Effector memory CD4-positive, alpha-beta T cell (primary cell): ENCODE results near the gene TRIM3.
A peak's percentile ranks its signal among the peaks of the same experiment; 100 is the strongest.

Experiments
- DNase-seq, 3 donors: peaks; one replicate each; pipeline ENCODE4 v3.0.0-alpha.2; 2020
- H3K27ac ChIP-seq: 2 replicates; pipeline ENCODE4 v1.7.0; 2013; ENCODE audit warnings: mild to moderate bottlenecking, low read length, moderate library complexity; ENCODE audit not compliant: insufficient read depth, poor library complexity, severe bottlenecking
- H3K27me3 ChIP-seq: replicated peaks from 2 replicates; pipeline ENCODE4 v1.7.0; 2013; ENCODE audit warnings: mild to moderate bottlenecking, low read length; ENCODE audit not compliant: insufficient read depth, control insufficient read depth, poor library complexity, severe bottlenecking
- H3K36me3 ChIP-seq: 2 replicates; pipeline ENCODE4 v1.7.0; 2013; ENCODE audit warnings: mild to moderate bottlenecking, low read length, moderate library complexity; ENCODE audit not compliant: control insufficient read depth, insufficient read depth
- H3K4me1 ChIP-seq: 2 replicates; pipeline ENCODE4 v1.7.0; 2013; ENCODE audit warnings: low read length, mild to moderate bottlenecking; ENCODE audit not compliant: control insufficient read depth, insufficient read depth, poor library complexity, severe bottlenecking
- H3K4me3 ChIP-seq: 2 replicates; pipeline ENCODE4 v1.7.0; 2013; ENCODE audit warnings: low read length, low read depth, mild to moderate bottlenecking; ENCODE audit not compliant: insufficient read depth, poor library complexity, severe bottlenecking
- H3K9me3 ChIP-seq: 2 replicates; pipeline ENCODE4 v1.7.0; 2013; ENCODE audit warnings: mild to moderate bottlenecking, low read length, moderate library complexity; ENCODE audit not compliant: control insufficient read depth

Gene TRIM3

GRCh38 chr11:6481012-6481923, 7.5 kb upstream of the TRIM3 start, which contains the start of the genes ARFIP2 and TIMM10B:
Gene ARFIP2, minus strand, starts transcription at chr11:6481331. Its CDS starts 910 bp downstream, at chr11:6480421.
Gene TIMM10B, plus strand, starts transcription at chr11:6481501. Its CDS starts 16 bp downstream, at chr11:6481517.
- peak; percentile 90 to 96 (median 94) for DNase-seq
- no peaks in the 10 kb centered on the region for H3K9me3 ChIP-seq
- peak within 1 kb of the TSS; percentile 88 for H3K27ac ChIP-seq
- H3K4me3 ChIP-seq: peak within 1 kb of the TSS; percentile 74
- peaks cover 21% of the 10 kb centered on the region for H3K4me1 ChIP-seq
- H3K27me3 ChIP-seq: no peaks in the 10 kb centered on the region
- H3K36me3 ChIP-seq: peaks cover 40% of the 10 kb centered on the region

- peaks cover 21% of the 10 kb centered on the region for H3K4me1 ChIP-seq
- no peak for DNase-seq
- no peaks in the 10 kb centered on the region for H3K9me3 ChIP-seq
- peak overlapping the region; percentile 88 for H3K27ac ChIP-seq
- H3K4me3 ChIP-seq: peak overlapping the region; percentile 74
- H3K36me3 ChIP-seq: peaks cover 35% of the 10 kb centered on the region
- no peaks in the 10 kb centered on the region for H3K27me3 ChIP-seq
These were observed 6.7 kb upstream of the TRIM3 start for GRCh38 chr11:6480299-6480914.

- no peak for DNase-seq
- no peaks in the 10 kb centered on the region for H3K27me3 ChIP-seq
- H3K27ac ChIP-seq: no peak overlapping the region
- H3K4me1 ChIP-seq: peaks cover 18% of the 10 kb centered on the region
- peaks cover 13% of the 10 kb centered on the region for H3K36me3 ChIP-seq
- H3K9me3 ChIP-seq: no peaks in the 10 kb centered on the region
- no peak overlapping the region for H3K4me3 ChIP-seq
These were observed 2.8 kb upstream of the TRIM3 start for GRCh38 chr11:6476571-6476970.

- H3K36me3 ChIP-seq: peaks cover 13% of the 10 kb centered on the region
- no peak overlapping the region for H3K27ac ChIP-seq
- H3K4me1 ChIP-seq: peaks cover 18% of the 10 kb centered on the region
- no peak overlapping the region for H3K4me3 ChIP-seq
- no peaks in the 10 kb centered on the region for H3K9me3 ChIP-seq
- no peaks in the 10 kb centered on the region for H3K27me3 ChIP-seq
- DNase-seq: no peak
These were observed 2.2 kb upstream of the TRIM3 start for GRCh38 chr11:6475936-6476335.

GRCh38 chr11:6474806-6475500, 1.2 kb upstream of the TRIM3 start:
- Histone ChIP-seq H3K4me1 (peaks cover 10% of the 10 kb centered on the region), H3K9me3 (no peaks in the 10 kb centered on the region), H3K27ac (peak overlapping the region; percentile 65), H3K4me3 (no peak overlapping the region), H3K27me3 (no peaks in the 10 kb centered on the region), H3K36me3 (peaks cover 13% of the 10 kb centered on the region)
- no peak for DNase-seq

GRCh38 chr11:6474413-6474792, 662 bp upstream of the TRIM3 start:
- Histone ChIP-seq H3K4me3 (peak overlapping the region; percentile 49), H3K36me3 (peaks cover 13% of the 10 kb centered on the region), H3K27ac (peak overlapping the region; percentile 65), H3K9me3 (no peaks in the 10 kb centered on the region), H3K27me3 (no peaks in the 10 kb centered on the region), H3K4me1 (peaks cover 10% of the 10 kb centered on the region)
- DNase-seq: no peak

- Histone ChIP-seq H3K9me3 (no peaks in the 10 kb centered on the region), H3K27me3 (no peaks in the 10 kb centered on the region), H3K27ac (no peak overlapping the region), H3K4me1 (peaks cover 10% of the 10 kb centered on the region), H3K4me3 (peak overlapping the region; percentile 4), H3K36me3 (peaks cover 11% of the 10 kb centered on the region)
- DNase-seq: no peak
These were observed 807 bp downstream of the TRIM3 start for GRCh38 chr11:6472934-6473333.

GRCh38 chr11:6469599-6469998, 4.1 kb downstream of the TRIM3 start:
- no peak overlapping the region for H3K27ac ChIP-seq
- H3K4me3 ChIP-seq: no peak overlapping the region
- DNase-seq: no peak
- H3K36me3 ChIP-seq: no peaks in the 10 kb centered on the region
- H3K4me1 ChIP-seq: peaks cover 10% of the 10 kb centered on the region
- H3K27me3 ChIP-seq: no peaks in the 10 kb centered on the region
- H3K9me3 ChIP-seq: no peaks in the 10 kb centered on the region

GRCh38 chr11:6468712-6469495, 4.8 kb downstream of the TRIM3 start:
- Histone ChIP-seq H3K36me3 (no peaks in the 10 kb centered on the region), H3K27ac (no peak overlapping the region), H3K4me3 (no peak overlapping the region), H3K27me3 (no peaks in the 10 kb centered on the region), H3K9me3 (no peaks in the 10 kb centered on the region), H3K4me1 (peaks cover 6% of the 10 kb centered on the region)
- DNase-seq: no peak
